ENCODE data around the gene COL5A1.

The COL5A1 gene

GRCh38 chr9:134770972-134771971 is 129.7 kb downstream of the COL5A1 start:
- no peak overlapping the region for H3K4me3 ChIP-seq (ENCODE audit: low read length)
- no peak for TF ChIP-seq CTCF (conservative IDR thresholded peaks at IDR 0.05; ENCODE audit: low read depth, low read length)
- DNase-seq (ENCODE audit: low read depth), result no peak

GRCh38 chr9:134772331-134772730 is 130.7 kb downstream of the COL5A1 start:
- no peak overlapping the region for H3K4me3 ChIP-seq (ENCODE audit: low read length)
- DNase-seq (ENCODE audit: low read depth), result no peak
- no peak for TF ChIP-seq CTCF (conservative IDR thresholded peaks at IDR 0.05; ENCODE audit: low read depth, low read length)

- no peak overlapping the region for H3K4me3 ChIP-seq (ENCODE audit: low read length)
- DNase-seq (ENCODE audit: low read depth), result no peak
- no peak for TF ChIP-seq CTCF (conservative IDR thresholded peaks at IDR 0.05; ENCODE audit: low read depth, low read length)
These were observed 132.2 kb downstream of the COL5A1 start for GRCh38 chr9:134773842-134774241.

- no peak for DNase-seq (ENCODE audit: low read depth)
These were observed 132.8 kb downstream of the COL5A1 start for GRCh38 chr9:134774410-134774809.

GRCh38 chr9:134775081-134775951 is 133.7 kb downstream of the COL5A1 start:
- DNase-seq (ENCODE audit: low read depth), result no peak
- no peak overlapping the region for H3K4me3 ChIP-seq (ENCODE audit: low read length)
- TF ChIP-seq CTCF (conservative IDR thresholded peaks at IDR 0.05; ENCODE audit: low read depth, low read length), result no peak

More at GRCh38 chr9:134774410-134774809, 132.8 kb downstream of the COL5A1 start:
- no peak for TF ChIP-seq CTCF (conservative IDR thresholded peaks at IDR 0.05; ENCODE audit: low read depth, low read length)
- H3K4me3 ChIP-seq (ENCODE audit: low read length), result no peak overlapping the region

GRCh38 chr9:134776080-134776796 is 134.6 kb downstream of the COL5A1 start:
- no peak for DNase-seq (ENCODE audit: low read depth)
- H3K4me3 ChIP-seq (ENCODE audit: low read length), result no peak overlapping the region
- no peak for TF ChIP-seq CTCF (conservative IDR thresholded peaks at IDR 0.05; ENCODE audit: low read depth, low read length)
